ENCODE data around the gene SMC1B.

The SMC1B gene

DNA sequence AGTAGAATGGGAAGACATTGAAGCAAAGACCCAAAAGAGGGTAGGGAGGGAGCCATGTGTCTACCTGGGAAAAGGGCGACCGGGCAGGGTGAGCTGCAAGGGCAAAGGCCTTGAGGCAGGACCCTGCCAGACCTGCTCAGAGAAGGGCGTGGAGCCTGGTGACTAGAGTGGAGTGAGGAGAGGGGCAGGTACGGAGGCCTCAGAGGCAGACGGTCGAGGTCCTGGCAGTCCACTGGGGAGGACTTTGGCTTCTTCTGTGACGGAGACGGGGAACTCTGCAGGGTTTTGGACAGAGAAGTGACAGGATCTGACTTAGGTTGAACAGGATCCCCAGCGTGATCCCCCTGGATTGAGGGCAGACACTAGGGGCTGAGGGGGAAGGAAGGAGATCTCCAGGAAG lies 13.0 kb upstream of the SMC1B start:
- Histone ChIP-seq H3K27me3 (ENCODE audit: control insufficient read depth, insufficient read depth, low read length) (no peaks in the 10 kb centered on the region), H3K27ac (no peak overlapping the region), H3K79me2 (no peaks in the 10 kb centered on the region), H3K36me3 (ENCODE audit: control insufficient read depth, insufficient read depth, low read length) (no peaks in the 10 kb centered on the region), H2AFZ (no peak overlapping the region), H3K9ac (no peak overlapping the region), H3K4me2 (ENCODE audit: low read length) (no peak overlapping the region), H3K9me3 (ENCODE audit: control insufficient read depth, low read length) (no peaks in the 10 kb centered on the region), H3K4me1 (no peaks in the 10 kb centered on the region), H3K4me3 (ENCODE audit: low read depth, low read length) (no peak overlapping the region)
- no peak for TF ChIP-seq CTCF (IDR thresholded peaks at IDR 0.05)

- H3K4me2 ChIP-seq (ENCODE audit: low read length): no peak overlapping the region
- no peak overlapping the region for H3K4me3 ChIP-seq (ENCODE audit: low read depth, low read length)
- H2AFZ ChIP-seq: no peak overlapping the region
- no peak for TF ChIP-seq CTCF (IDR thresholded peaks at IDR 0.05)
- no peak overlapping the region for H3K27ac ChIP-seq
- H3K79me2 ChIP-seq: no peaks in the 10 kb centered on the region
- no peaks in the 10 kb centered on the region for H3K27me3 ChIP-seq (ENCODE audit: control insufficient read depth, insufficient read depth, low read length)
- H3K9me3 ChIP-seq (ENCODE audit: control insufficient read depth, low read length): no peaks in the 10 kb centered on the region
- no peaks in the 10 kb centered on the region for H3K4me1 ChIP-seq
- H3K36me3 ChIP-seq (ENCODE audit: control insufficient read depth, insufficient read depth, low read length): no peaks in the 10 kb centered on the region
- no peak overlapping the region for H3K9ac ChIP-seq
Observed at GRCh38 chr22:45425531-45426265, 12.3 kb upstream of the SMC1B start.

- Histone ChIP-seq H3K9me3 (ENCODE audit: control insufficient read depth, low read length) (no peaks in the 10 kb centered on the region), H3K4me3 (ENCODE audit: low read depth, low read length) (no peak overlapping the region), H3K79me2 (no peaks in the 10 kb centered on the region), H2AFZ (no peak overlapping the region), H3K4me1 (no peaks in the 10 kb centered on the region), H3K9ac (no peak overlapping the region), H3K27me3 (ENCODE audit: control insufficient read depth, insufficient read depth, low read length) (no peaks in the 10 kb centered on the region), H3K36me3 (ENCODE audit: control insufficient read depth, insufficient read depth, low read length) (no peaks in the 10 kb centered on the region), H3K27ac (no peak overlapping the region), H3K4me2 (ENCODE audit: low read length) (no peak overlapping the region)
- no peak for TF ChIP-seq CTCF (IDR thresholded peaks at IDR 0.05)
Observed at GRCh38 chr22:45425101-45425500, 11.7 kb upstream of the SMC1B start.

GRCh38 chr22:45424241-45424731 lies 10.9 kb upstream of the SMC1B start:
- Histone ChIP-seq H3K4me2 (ENCODE audit: low read length) (no peak overlapping the region), H3K4me3 (ENCODE audit: low read depth, low read length) (no peak overlapping the region), H3K79me2 (no peaks in the 10 kb centered on the region), H2AFZ (no peak overlapping the region), H3K4me1 (no peaks in the 10 kb centered on the region), H3K27me3 (ENCODE audit: control insufficient read depth, insufficient read depth, low read length) (no peaks in the 10 kb centered on the region), H3K27ac (no peak overlapping the region), H3K36me3 (ENCODE audit: control insufficient read depth, insufficient read depth, low read length) (no peaks in the 10 kb centered on the region), H3K9me3 (ENCODE audit: control insufficient read depth, low read length) (no peaks in the 10 kb centered on the region), H3K9ac (no peak overlapping the region)
- no peak for TF ChIP-seq CTCF (IDR thresholded peaks at IDR 0.05)

- H3K79me2 ChIP-seq: no peaks in the 10 kb centered on the region
- no peaks in the 10 kb centered on the region for H3K4me1 ChIP-seq
- no peaks in the 10 kb centered on the region for H3K27me3 ChIP-seq (ENCODE audit: control insufficient read depth, insufficient read depth, low read length)
- H3K9ac ChIP-seq: no peak overlapping the region
- no peak overlapping the region for H2AFZ ChIP-seq
- H3K27ac ChIP-seq: no peak overlapping the region
- no peak overlapping the region for H3K4me3 ChIP-seq (ENCODE audit: low read depth, low read length)
- H3K4me2 ChIP-seq (ENCODE audit: low read length): no peak overlapping the region
- TF ChIP-seq CTCF (IDR thresholded peaks at IDR 0.05): no peak
- H3K9me3 ChIP-seq (ENCODE audit: control insufficient read depth, low read length): no peaks in the 10 kb centered on the region
- H3K36me3 ChIP-seq (ENCODE audit: control insufficient read depth, insufficient read depth, low read length): no peaks in the 10 kb centered on the region
Observed at GRCh38 chr22:45423524-45423923, 10.1 kb upstream of the SMC1B start.
